ENCODE measurements around the gene OCSTAMP. TPM values are rescaled to one million over a fixed set of nuclear protein-coding genes. Genes with fewer than 3 reads are reported as not detected.

Gene OCSTAMP, protein sequence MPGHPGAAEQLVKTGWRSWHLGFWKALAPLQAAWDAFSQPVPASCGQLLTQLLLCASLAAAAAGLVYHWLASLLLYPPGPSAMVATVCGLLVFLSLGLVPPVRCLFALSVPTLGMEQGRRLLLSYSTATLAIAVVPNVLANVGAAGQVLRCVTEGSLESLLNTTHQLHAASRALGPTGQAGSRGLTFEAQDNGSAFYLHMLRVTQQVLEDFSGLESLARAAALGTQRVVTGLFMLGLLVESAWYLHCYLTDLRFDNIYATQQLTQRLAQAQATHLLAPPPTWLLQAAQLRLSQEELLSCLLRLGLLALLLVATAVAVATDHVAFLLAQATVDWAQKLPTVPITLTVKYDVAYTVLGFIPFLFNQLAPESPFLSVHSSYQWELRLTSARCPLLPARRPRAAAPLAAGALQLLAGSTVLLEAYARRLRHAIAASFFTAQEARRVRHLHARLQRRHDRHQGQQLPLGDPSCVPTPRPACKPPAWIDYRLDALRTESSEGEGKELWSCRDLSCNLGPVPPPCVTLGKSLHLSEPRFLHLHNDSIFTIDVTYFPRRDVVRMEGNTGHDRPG
- total RNA-seq (not detected in 2 replicates), polyA plus RNA-seq (not detected in 2 replicates), polyA minus RNA-seq (not detected in 2 replicates), Bru-seq, nascent RNA (not detected), BruChase-seq, experiment 1, labeled RNA remaining after a 6-hour chase (not detected), BruChase-seq, experiment 2, labeled RNA remaining after a 2-hour chase (not detected)
- polyA plus RNA-seq (2011; cell fraction: cytosol; rRNA removed) = not detected in 2 replicates
- polyA plus RNA-seq (2011; cell fraction: nucleus; rRNA removed) = not detected in 2 replicates
- not detected in 2 replicates for polyA plus RNA-seq (2012)
- polyA minus RNA-seq (2011; cell fraction: cytosol; rRNA and poly(A)+ RNA removed) = not detected
- not detected in 2 replicates for polyA minus RNA-seq (2011; cell fraction: nucleus; rRNA and poly(A)+ RNA removed)
- long read RNA-seq = 0 reads

DNA sequence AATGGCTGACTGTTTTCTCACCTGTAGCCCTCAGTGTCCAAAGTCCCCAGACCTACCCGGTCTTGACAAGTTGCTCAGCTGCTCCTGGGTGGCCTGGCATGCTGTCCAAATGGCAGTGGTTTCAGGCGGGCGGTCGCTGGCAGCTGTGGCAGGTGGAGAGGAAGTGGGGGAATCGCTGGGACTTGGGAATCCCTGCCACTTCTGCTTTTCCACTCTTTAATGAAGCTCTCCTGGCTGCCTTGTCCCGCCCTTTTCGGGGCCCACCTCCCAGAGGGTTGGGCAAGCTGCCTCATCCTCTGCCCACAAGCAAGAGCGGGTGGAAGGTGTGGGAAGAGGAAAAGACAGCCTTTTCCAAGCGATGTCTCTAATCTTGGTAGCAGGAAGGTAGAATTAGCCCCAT lies at the start of gene OCSTAMP:
OCSTAMP (minus strand) TSS at position 194 of the 400 bp plus-strand sequence; CDS start at position 100, 94 bp downstream.
- intact Hi-C loops (cut with micrococcal nuclease) = no loop called here
- no peak within 1 kb of the TSS for H3K27ac ChIP-seq (ENCODE audit: insufficient read depth, low read depth, low read length)
- no peak within 1 kb of the TSS for H3K4me2 ChIP-seq (ENCODE audit: insufficient read depth, low read length)
- FAIRE-seq = no peak
- H3K4me1 ChIP-seq (ENCODE audit: control insufficient read depth, extremely low read depth, insufficient read depth, low read length) = no peaks in the 10 kb centered on the region
- H3K9me1 ChIP-seq (replicated peaks; ENCODE audit: control insufficient read depth, extremely low read depth, insufficient read depth, low read length) = no peaks in the 10 kb centered on the region
- H3K36me3 ChIP-seq (ENCODE audit: control insufficient read depth in 2 of 2, extremely low read depth in 1 of 2, insufficient read depth in 2 of 2, low read length in 2 of 2) = no peaks in the 10 kb centered on the region
- dilution Hi-C loops (cut with MboI; ENCODE audit: extremely low pct_ligation_motif_present, low sequenced_read_pairs) = no loop called here
- H3K27me3 ChIP-seq (ENCODE audit: control insufficient read depth in 2 of 2, insufficient read depth in 2 of 2, low read length in 2 of 2) = no peaks in the 10 kb centered on the region
- H3K4me3 ChIP-seq (replicated peaks in 1 of 3; ENCODE audit: insufficient read depth in 1 of 3, low read depth in 1 of 3, low read length in 3 of 3) = no peak within 1 kb of the TSS
- ChIA-PET POLR2A (no interaction called here), CTCF (interaction anchor here (0.8 to 2.3 kb wide), 3 partner anchors 12 to 35 kb away, joined by 3 to 13 read pairs (median 4); no protein-coding TSS in a partner anchor)
- no peak within 1 kb of the TSS for H3K9ac ChIP-seq (replicated peaks; ENCODE audit: extremely low read depth, insufficient read depth, low read length)
- no peaks in the 10 kb centered on the region for H3K79me2 ChIP-seq (ENCODE audit: control insufficient read depth, insufficient read depth, low read length)
- no peak for DNase-seq (ENCODE audit: low read depth, low spot score)
- H2AFZ ChIP-seq (ENCODE audit: low read depth, low read length) = no peak within 1 kb of the TSS
- no TSS peak for BruUV-seq (replicated peaks)
- no peaks in the 10 kb centered on the region for H4K20me1 ChIP-seq (replicated peaks; ENCODE audit: control insufficient read depth, extremely low read depth, insufficient read depth, low read length)
- no peak for TF ChIP-seq GATA2 (IDR thresholded peaks at IDR 0.05; ENCODE audit: insufficient read depth, insufficient read length, low read depth, low read length)
- TF ChIP-seq JUN (IDR thresholded peaks at IDR 0.05; ENCODE audit: borderline replicate concordance, insufficient read depth, insufficient read length, low read depth) = no peak
- TF ChIP-seq FOS (IDR thresholded peaks at IDR 0.05; ENCODE audit: borderline replicate concordance, insufficient read depth, low read length) = no peak
- TF ChIP-seq EZH2 (IDR thresholded peaks at IDR 0.05; ENCODE audit: borderline replicate concordance, low read depth, low read length, severe bottlenecking) = no peak
- TF ChIP-seq POLR2A (IDR thresholded peaks at IDR 0.05; ENCODE audit: low read depth, low read length) = no peak
- no peak for TF ChIP-seq MAX (IDR thresholded peaks at IDR 0.05; ENCODE audit: insufficient read depth, insufficient read length)
- no peak for TF ChIP-seq MYC (IDR thresholded peaks at IDR 0.05; ENCODE audit: low read depth, low read length)
- TF ChIP-seq, protein P1, sequence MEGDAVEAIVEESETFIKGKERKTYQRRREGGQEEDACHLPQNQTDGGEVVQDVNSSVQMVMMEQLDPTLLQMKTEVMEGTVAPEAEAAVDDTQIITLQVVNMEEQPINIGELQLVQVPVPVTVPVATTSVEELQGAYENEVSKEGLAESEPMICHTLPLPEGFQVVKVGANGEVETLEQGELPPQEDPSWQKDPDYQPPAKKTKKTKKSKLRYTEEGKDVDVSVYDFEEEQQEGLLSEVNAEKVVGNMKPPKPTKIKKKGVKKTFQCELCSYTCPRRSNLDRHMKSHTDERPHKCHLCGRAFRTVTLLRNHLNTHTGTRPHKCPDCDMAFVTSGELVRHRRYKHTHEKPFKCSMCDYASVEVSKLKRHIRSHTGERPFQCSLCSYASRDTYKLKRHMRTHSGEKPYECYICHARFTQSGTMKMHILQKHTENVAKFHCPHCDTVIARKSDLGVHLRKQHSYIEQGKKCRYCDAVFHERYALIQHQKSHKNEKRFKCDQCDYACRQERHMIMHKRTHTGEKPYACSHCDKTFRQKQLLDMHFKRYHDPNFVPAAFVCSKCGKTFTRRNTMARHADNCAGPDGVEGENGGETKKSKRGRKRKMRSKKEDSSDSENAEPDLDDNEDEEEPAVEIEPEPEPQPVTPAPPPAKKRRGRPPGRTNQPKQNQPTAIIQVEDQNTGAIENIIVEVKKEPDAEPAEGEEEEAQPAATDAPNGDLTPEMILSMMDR (IDR thresholded peaks at IDR 0.05; ENCODE audit: extremely low read depth in 1 of 2, insufficient read depth in 1 of 2, low read depth in 1 of 2, low read length in 2 of 2) = no peak
- TF ChIP-seq POLR2AphosphoS5 (IDR thresholded peaks at IDR 0.05; ENCODE audit: insufficient read depth, low read depth, low read length) = no peak
- H3K9me3 ChIP-seq (replicated peaks; ENCODE audit: control insufficient read depth, insufficient read depth, low read length) = no peaks in the 10 kb centered on the region

Measured in endothelial cell of umbilical vein (primary cell).